K562 (cell line): Measurements from ENCODE around the gene PDLIM5. TPM values are rescaled to one million over a fixed set of nuclear protein-coding genes. Genes with fewer than 3 reads are reported as not detected.

Source experiments
- CHD7 ChIP-seq: fragments of 200-600 bp; sonication (generic); IDR thresholded peaks from one replicate; pipeline ENCODE4 v1.6.1; 2012; ENCODE audit warnings: mild to moderate bottlenecking, low read depth, low read length, inconsistent platforms
- CTCF ChIP-seq, 3 experiments: IDR thresholded peaks in 2 of 3; conservative IDR thresholded peaks in 1 of 3; 2 replicates each; pipeline ENCODE4 v1.5.1; 2011 to 2012; ENCODE audit warnings: low read length in 3 of 3, mild to moderate bottlenecking in 3 of 3, control low read depth in 2 of 3, improper control_type of control experiment in 1 of 3, inconsistent platforms in 1 of 3, low read depth in 1 of 3, mixed read lengths in 1 of 3, moderate library complexity in 1 of 3; ENCODE audit not compliant: insufficient read depth in 2 of 3
- KLF6 ChIP-seq: fragments of 250-450 bp; sonication (Bioruptor Pico); IDR thresholded peaks from 2 replicates; pipeline ENCODE4 v1.4.0; 2020; ENCODE audit warnings: mild to moderate bottlenecking, moderate library complexity, borderline replicate concordance
- ZBTB33 ChIP-seq: sonication (generic); formaldehyde crosslinking; IDR thresholded peaks from 2 replicates; pipeline ENCODE4 v1.8.1; 2023; ENCODE audit warnings: mild to moderate bottlenecking, missing genetic modification reagents
- polyA plus RNA-seq, 8 experiments: library from polyadenylated mRNA; depleted of rRNA in 4 of 8; stranded (reverse) in 5 of 8; unstranded in 3 of 8; fragments of >200 nt; fragmentation: Nextera tagmentation in 2 of 8; fragmentation: Illumina TruSeq in 1 of 8; extraction: Ambion mirVana in 2 of 8; extraction: Trizol in 1 of 8; gene quantifications; 2 replicates each; pipeline versions ENCODE4 v1.2.1 to v1.2.3, GENCODE V29; 2011 to 2014; ENCODE audit warnings: inconsistent platforms in 1 of 8, missing spikeins in 1 of 8
- total RNA-seq, 7 experiments: library from RNA; depleted of rRNA in 6 of 7; stranded (reverse); fragments of >200 nt in 6 of 7; fragmentation: Illumina TruSeq in 2 of 7; extraction: Trizol in 2 of 7; gene quantifications; 2 replicates each; pipeline versions ENCODE4 v1.2.1 to v1.2.3, GENCODE V29; 2011 to 2021; ENCODE audit warnings: low replicate concordance in 1 of 7

The PDLIM5 gene
- total and polyA plus RNA-seq, 9 of the 15 experiments (the other 6 are each of a cell fraction or from before 2014, with no cell fraction given), result 36.9 to 127 (median 62.5) TPM

GRCh38 chr4:94533405-94534223 is 81.9 kb downstream of the PDLIM5 start (continued):
- TF ChIP-seq CTCF (IDR thresholded peaks at IDR 0.05 in 2 of 3, conservative IDR thresholded peaks at IDR 0.05 in 1 of 3; ENCODE audit: insufficient read depth in 2 of 3, low read depth in 1 of 3, low read length in 3 of 3) (no peak), CHD7 (no peak), ZBTB33 (CRISPR knock-in tag) (0 out of 2 replicates have a peak, but pooled peaks have one; percentile 15), KLF6 (no peak)
